Neural progenitor cell (in vitro differentiated cells): ENCODE measurements around the gene TOB2. TPM values are rescaled to one million over a fixed set of nuclear protein-coding genes. Genes with fewer than 3 reads are reported as not detected.

ENCODE experiments used
- DNase-seq: peaks from one replicate; pipeline ENCODE4 v3.0.0-alpha.2; 2016; ENCODE audit warnings: low spot score
- H2AFZ ChIP-seq: fragments of 200-600 bp; sonication (generic); replicated peaks from 2 replicates; pipeline ENCODE4 v1.6.1; 2016; ENCODE audit warnings: antibody characterized with exemption
- H3F3A ChIP-seq: fragments of 200-600 bp; sonication (generic); 2 replicates; pipeline ENCODE4 v1.6.1; 2016; ENCODE audit warnings: antibody characterized with exemption, low read depth
- H3K27ac ChIP-seq: fragments of 200-600 bp; sonication (generic); 2 replicates; pipeline ENCODE4 v1.5.1; 2016; ENCODE audit warnings: mild to moderate bottlenecking
- H3K27me3 ChIP-seq: fragments of 200-600 bp; sonication (generic); 2 replicates; pipeline ENCODE4 v1.6.1; 2016; ENCODE audit warnings: mild to moderate bottlenecking, moderate library complexity
- H3K36me3 ChIP-seq: fragments of 200-600 bp; sonication (generic); 2 replicates; pipeline ENCODE4 v1.5.1; 2016
- H3K4me1 ChIP-seq: fragments of 200-600 bp; sonication (generic); 2 replicates; pipeline ENCODE4 v1.6.1; 2016; ENCODE audit warnings: mixed run types
- H3K4me2 ChIP-seq: fragments of 200-600 bp; sonication (generic); 2 replicates; pipeline ENCODE4 v1.6.1; 2016
- H3K4me3 ChIP-seq: fragments of 200-600 bp; sonication (generic); 2 replicates; pipeline ENCODE4 v1.5.1; 2016
- H3K79me2 ChIP-seq: fragments of 200-600 bp; sonication (generic); 2 replicates; pipeline ENCODE4 v1.6.1; 2016; ENCODE audit warnings: low read depth
- H3K9ac ChIP-seq: fragments of 200-600 bp; sonication (generic); 2 replicates; pipeline ENCODE4 v1.6.1; 2016
- H3K9me3 ChIP-seq: fragments of 200-600 bp; sonication (generic); 2 replicates; pipeline ENCODE4 v1.5.1; 2016; ENCODE audit warnings: low read depth
- H4K20me1 ChIP-seq: fragments of 200-600 bp; sonication (generic); 2 replicates; pipeline ENCODE4 v1.6.1; 2016; ENCODE audit warnings: low read depth
- H3K27ac Mint-ChIP-seq: 3 replicates; pipeline ENCODE4 v1.8.0; 2021; ENCODE audit warnings: mixed read lengths
- H3K27me3 Mint-ChIP-seq: 2 replicates; pipeline ENCODE4 v1.8.0; 2022; ENCODE audit warnings: low read depth, mild to moderate bottlenecking, inconsistent platforms, moderate library complexity, mixed read lengths; ENCODE audit not compliant: insufficient read depth
- H3K36me3 Mint-ChIP-seq: 3 replicates; pipeline ENCODE4 v1.8.0; 2021; ENCODE audit warnings: mixed read lengths
- H3K4me1 Mint-ChIP-seq: 3 replicates; pipeline ENCODE4 v1.8.0; 2021; ENCODE audit warnings: mixed read lengths
- H3K4me3 Mint-ChIP-seq: 3 replicates; pipeline ENCODE4 v1.8.0; 2021; ENCODE audit warnings: mild to moderate bottlenecking, moderate library complexity, mixed read lengths
- H3K9me3 Mint-ChIP-seq: 3 replicates; pipeline ENCODE4 v1.8.0; 2020; ENCODE audit warnings: mixed read lengths
- CTCF ChIP-seq: fragments of 200-600 bp; sonication (generic); IDR thresholded peaks from 2 replicates; pipeline ENCODE4 v1.5.1; 2017; ENCODE audit warnings: antibody characterized with exemption, mild to moderate bottlenecking
- EZH2 ChIP-seq: fragments of 200-600 bp; sonication (generic); IDR thresholded peaks from 2 replicates; pipeline ENCODE4 v1.6.1; 2017; ENCODE audit warnings: antibody characterized with exemption, mild to moderate bottlenecking, moderate library complexity
- EZH2phosphoT487 ChIP-seq: fragments of 200-600 bp; sonication (generic); IDR thresholded peaks from 2 replicates; pipeline ENCODE4 v1.6.1; 2017; ENCODE audit warnings: antibody characterized with exemption
- total RNA-seq: library from RNA; depleted of rRNA; stranded (reverse); fragments of >200 nt; gene quantifications from 2 replicates; pipeline ENCODE4 v1.2.3, GENCODE V29; 2015; ENCODE audit warnings: low replicate concordance

The TOB2 gene
- total RNA-seq, 1 donor from 2014 or later = 23.4 TPM

- Histone ChIP-seq H3K9ac (no peak overlapping the region), H3F3A (peaks cover 23% of the 10 kb centered on the region), H3K36me3 (no peaks in the 10 kb centered on the region), H3K27me3 (no peaks in the 10 kb centered on the region), H3K27ac (no peak overlapping the region), H3K9me3 (no peaks in the 10 kb centered on the region), H4K20me1 (peaks cover 5% of the 10 kb centered on the region), H2AFZ (no peak overlapping the region), H3K79me2 (peaks cover 85% of the 10 kb centered on the region), H3K4me1 (peaks cover 13% of the 10 kb centered on the region), H3K4me2 (no peak overlapping the region), H3K4me3 (no peak overlapping the region)
- H3K27me3 Mint-ChIP-seq = no peaks in the 10 kb centered on the region
- no peak overlapping the region for H3K4me3 Mint-ChIP-seq
- peaks cover 2% of the 10 kb centered on the region for H3K36me3 Mint-ChIP-seq
- no peak for DNase-seq
- peaks cover 27% of the 10 kb centered on the region for H3K4me1 Mint-ChIP-seq
- H3K9me3 Mint-ChIP-seq = no peaks in the 10 kb centered on the region
- no peak overlapping the region for H3K27ac Mint-ChIP-seq
- no peak for TF ChIP-seq EZH2
- TF ChIP-seq CTCF = no peak
- TF ChIP-seq EZH2phosphoT487 = no peak
Measured at GRCh38 chr22:41474872-41475451, 28.4 kb upstream of the TOB2 start.

- peaks cover 6% of the 10 kb centered on the region for H3K27me3 Mint-ChIP-seq
- H3K27ac Mint-ChIP-seq = no peak overlapping the region
- H3K36me3 Mint-ChIP-seq = peaks cover 10% of the 10 kb centered on the region
- peaks cover 23% of the 10 kb centered on the region for H3F3A ChIP-seq
- no peak overlapping the region for H3K27ac ChIP-seq
- H3K9me3 Mint-ChIP-seq = no peaks in the 10 kb centered on the region
- H3K4me1 Mint-ChIP-seq = peaks cover 32% of the 10 kb centered on the region
- H3K9ac ChIP-seq = no peak overlapping the region
- peaks cover 4% of the 10 kb centered on the region for H4K20me1 ChIP-seq
- peaks cover 7% of the 10 kb centered on the region for H3K36me3 ChIP-seq
- no peaks in the 10 kb centered on the region for H3K27me3 ChIP-seq
- no peak overlapping the region for H3K4me3 ChIP-seq
- no peak for DNase-seq
- TF ChIP-seq EZH2phosphoT487 (no peak), CTCF (no peak), EZH2 (no peak)
- H3K79me2 ChIP-seq = peaks cover 92% of the 10 kb centered on the region
- peaks cover 17% of the 10 kb centered on the region for H3K4me1 ChIP-seq
- no peak overlapping the region for H3K4me3 Mint-ChIP-seq
- no peaks in the 10 kb centered on the region for H3K9me3 ChIP-seq
- no peak overlapping the region for H3K4me2 ChIP-seq
- no peak overlapping the region for H2AFZ ChIP-seq
Measured at GRCh38 chr22:41471568-41471967, 25.0 kb upstream of the TOB2 start.

GRCh38 chr22:41470886-41471285, 24.3 kb upstream of the TOB2 start:
- H3K9me3 ChIP-seq = no peaks in the 10 kb centered on the region
- peaks cover 17% of the 10 kb centered on the region for H3K4me1 ChIP-seq
- no peak overlapping the region for H3K4me3 ChIP-seq
- H3K9me3 Mint-ChIP-seq = no peaks in the 10 kb centered on the region
- H3K4me2 ChIP-seq = no peak overlapping the region
- H3K36me3 ChIP-seq = peaks cover 7% of the 10 kb centered on the region
- no peak overlapping the region for H3K9ac ChIP-seq
- no peaks in the 10 kb centered on the region for H3K27me3 ChIP-seq
- H3K79me2 ChIP-seq = peaks cover 92% of the 10 kb centered on the region
- H3K36me3 Mint-ChIP-seq = peaks cover 10% of the 10 kb centered on the region
- H3K27me3 Mint-ChIP-seq = peaks cover 6% of the 10 kb centered on the region
- no peak overlapping the region for H2AFZ ChIP-seq
- no peak overlapping the region for H3K27ac ChIP-seq
- DNase-seq = no peak
- no peak for TF ChIP-seq EZH2phosphoT487
- no peak for TF ChIP-seq EZH2
- no peak for TF ChIP-seq CTCF
- H3K4me3 Mint-ChIP-seq = peak overlapping the region; percentile 95
- H4K20me1 ChIP-seq = peaks cover 4% of the 10 kb centered on the region
- peaks cover 30% of the 10 kb centered on the region for H3F3A ChIP-seq
- no peak overlapping the region for H3K27ac Mint-ChIP-seq
- peaks cover 32% of the 10 kb centered on the region for H3K4me1 Mint-ChIP-seq
